ENCODE results near the gene RASGRF1. TPM values are rescaled to one million over a fixed set of nuclear protein-coding genes. Genes with fewer than 3 reads are reported as not detected.

The RASGRF1 gene
- total RNA-seq, 6 experiments from 2014 or later: 0.09 to 0.31 (median 0.18) TPM

GRCh38 chr15:79060175-79060574 lies 30.4 kb downstream of the RASGRF1 start:
- no peaks in the 10 kb centered on the region for H3K9me3 Mint-ChIP-seq
- peaks cover 26% of the 10 kb centered on the region for H3K27me3 Mint-ChIP-seq (ENCODE audit: insufficient read depth)
- H3K27ac Mint-ChIP-seq: no peak overlapping the region

DNA sequence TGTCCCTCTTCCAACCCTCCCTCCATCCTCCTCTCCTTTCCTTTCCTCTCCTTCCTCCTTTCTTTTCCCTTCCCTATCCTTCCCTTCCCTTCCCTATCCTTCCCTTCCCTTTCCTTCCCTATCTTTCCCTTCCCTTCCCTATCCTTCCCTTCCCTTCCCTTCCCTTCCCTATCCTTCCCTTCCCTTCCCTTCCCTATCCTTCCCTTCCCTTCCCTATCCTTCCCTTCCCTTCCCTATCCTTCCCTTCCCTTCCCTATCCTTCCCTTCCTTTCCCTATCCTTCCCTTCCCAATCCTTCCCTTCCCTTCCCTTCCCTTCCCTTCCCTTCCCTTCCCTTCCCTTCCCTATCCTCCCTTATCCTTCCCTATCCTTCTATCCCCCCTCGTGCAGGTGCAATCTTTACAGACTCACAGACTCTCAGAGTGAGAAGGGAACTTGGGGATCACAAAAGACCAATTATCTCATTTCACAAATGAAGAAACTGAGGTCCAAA lies 31.5 kb downstream of the RASGRF1 start:
- no peak overlapping the region for H3K4me3 Mint-ChIP-seq
- no peak for DNase-seq
- H3K27me3 Mint-ChIP-seq (ENCODE audit: insufficient read depth): peaks cover 26% of the 10 kb centered on the region
- no peak overlapping the region for H3K27ac Mint-ChIP-seq
- H3K9me3 Mint-ChIP-seq: no peaks in the 10 kb centered on the region
- no peak for TF ChIP-seq CTCF (IDR thresholded peaks at IDR 0.05)
- H3K4me1 Mint-ChIP-seq (ENCODE audit: low read depth): no peaks in the 10 kb centered on the region
- H3K36me3 Mint-ChIP-seq (ENCODE audit: low read depth): no peaks in the 10 kb centered on the region

More at GRCh38 chr15:79060175-79060574, 30.4 kb downstream of the RASGRF1 start:
- H3K4me1 Mint-ChIP-seq (ENCODE audit: low read depth): no peaks in the 10 kb centered on the region
- no peak for TF ChIP-seq CTCF (IDR thresholded peaks at IDR 0.05)
- DNase-seq: no peak
- no peak overlapping the region for H3K4me3 Mint-ChIP-seq
- H3K36me3 Mint-ChIP-seq (ENCODE audit: low read depth): no peaks in the 10 kb centered on the region

DNA sequence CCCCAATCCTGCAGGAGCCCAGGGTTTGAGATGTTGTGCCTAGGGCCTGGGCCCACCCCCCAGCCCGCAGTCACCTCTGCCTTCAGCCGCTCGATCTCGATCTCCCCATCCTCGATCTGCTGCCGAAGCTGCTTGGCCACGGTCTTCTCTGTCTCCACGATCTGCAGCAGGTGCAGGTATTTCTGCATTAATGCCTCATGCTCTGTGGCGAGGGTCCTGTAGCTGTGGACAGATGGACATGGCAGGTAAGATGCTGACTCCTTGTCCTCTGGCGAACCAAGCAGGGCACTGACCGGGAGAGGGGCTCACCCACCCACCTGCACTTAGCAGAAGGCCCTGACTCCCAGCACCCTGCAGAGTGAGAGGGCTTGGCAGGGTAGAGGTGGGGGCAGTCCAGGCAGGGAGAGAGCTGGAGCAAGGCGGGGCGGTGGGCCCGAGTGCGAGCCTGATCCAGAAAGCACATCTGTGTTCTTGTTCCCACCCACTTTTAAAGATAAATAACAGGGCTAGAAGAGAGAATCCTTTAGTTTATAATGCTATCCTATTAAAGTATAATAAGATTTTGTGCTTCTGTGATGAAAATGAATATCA lies 32.2 kb downstream of the RASGRF1 start:
- Mint-ChIP-seq H3K27me3 (ENCODE audit: insufficient read depth) (peaks cover 25% of the 10 kb centered on the region), H3K27ac (no peak overlapping the region), H3K4me1 (ENCODE audit: low read depth) (no peaks in the 10 kb centered on the region), H3K4me3 (no peak overlapping the region), H3K9me3 (no peaks in the 10 kb centered on the region), H3K36me3 (ENCODE audit: low read depth) (no peaks in the 10 kb centered on the region)
- TF ChIP-seq CTCF (IDR thresholded peaks at IDR 0.05): no peak
- no peak for DNase-seq

GRCh38 chr15:79057050-79057449 lies 33.5 kb downstream of the RASGRF1 start:
- Mint-ChIP-seq H3K4me1 (ENCODE audit: low read depth) (no peaks in the 10 kb centered on the region), H3K9me3 (no peaks in the 10 kb centered on the region), H3K36me3 (ENCODE audit: low read depth) (no peaks in the 10 kb centered on the region), H3K27ac (no peak overlapping the region), H3K27me3 (ENCODE audit: insufficient read depth) (peaks cover 28% of the 10 kb centered on the region), H3K4me3 (no peak overlapping the region)
- no peak for TF ChIP-seq CTCF (IDR thresholded peaks at IDR 0.05)
- no peak for DNase-seq

GRCh38 chr15:79054350-79054749 lies 36.2 kb downstream of the RASGRF1 start:
- DNase-seq: no peak
- Mint-ChIP-seq H3K36me3 (ENCODE audit: low read depth) (no peaks in the 10 kb centered on the region), H3K27ac (no peak overlapping the region), H3K4me1 (ENCODE audit: low read depth) (no peaks in the 10 kb centered on the region), H3K27me3 (ENCODE audit: insufficient read depth) (peaks cover 25% of the 10 kb centered on the region), H3K4me3 (no peak overlapping the region), H3K9me3 (no peaks in the 10 kb centered on the region)
- no peak for TF ChIP-seq CTCF (IDR thresholded peaks at IDR 0.05)

Measured in HFFc6 (cell line).